ENCODE measurements around the gene ASMT. TPM values are rescaled to one million over a fixed set of nuclear protein-coding genes. Genes with fewer than 3 reads are reported as not detected.
"Not testable (repeated sequence)": the region's sequence is repeated elsewhere in the genome, so short reads cannot be mapped to it uniquely, and the experiment has no call there.

The ASMT gene
- total and polyA plus RNA-seq, 2 donors (not counting 1 experiment from before 2014, with no cell fraction given): not detected

- H3K4me1 ChIP-seq (ENCODE audit: control insufficient read depth, extremely low read depth, insufficient read depth, low read length); H3K27ac ChIP-seq (ENCODE audit: insufficient read depth, low read length); H3K36me3 ChIP-seq (ENCODE audit: control insufficient read depth, insufficient read depth, low read length); H4K20me1 ChIP-seq (ENCODE audit: control insufficient read depth, extremely low read depth, insufficient read depth, low read length); H3K9ac ChIP-seq (ENCODE audit: insufficient read depth, low read length); H3K9me3 ChIP-seq (ENCODE audit: control insufficient read depth, insufficient read depth, low read depth, low read length); H3K4me2 ChIP-seq (ENCODE audit: extremely low read depth, insufficient read depth, low read length); DNase-seq (ENCODE audit: low read depth in 2 of 2); H3K79me2 ChIP-seq (ENCODE audit: control insufficient read depth, insufficient read depth, low read length); H2AFZ ChIP-seq (ENCODE audit: low read length); H3K27me3 ChIP-seq (ENCODE audit: control insufficient read depth, insufficient read depth, low read length); H3K4me3 ChIP-seq (replicated peaks in 1 of 4; ENCODE audit: control extremely low read depth in 1 of 4, insufficient read depth in 1 of 4, low read depth in 3 of 4, low read length in 4 of 4): not testable (repeated sequence)
Observed at GRCh38 chrX:1684883-1685282, 70.0 kb downstream of the ASMT start.

- not testable (repeated sequence) for H3K4me1 ChIP-seq (ENCODE audit: control insufficient read depth, extremely low read depth, insufficient read depth, low read length); H3K27ac ChIP-seq (ENCODE audit: insufficient read depth, low read length); H3K4me3 ChIP-seq (replicated peaks in 1 of 4; ENCODE audit: control extremely low read depth in 1 of 4, insufficient read depth in 1 of 4, low read depth in 3 of 4, low read length in 4 of 4); H4K20me1 ChIP-seq (ENCODE audit: control insufficient read depth, extremely low read depth, insufficient read depth, low read length); H2AFZ ChIP-seq (ENCODE audit: low read length); H3K27me3 ChIP-seq (ENCODE audit: control insufficient read depth, insufficient read depth, low read length); H3K79me2 ChIP-seq (ENCODE audit: control insufficient read depth, insufficient read depth, low read length); H3K4me2 ChIP-seq (ENCODE audit: extremely low read depth, insufficient read depth, low read length); H3K9me3 ChIP-seq (ENCODE audit: control insufficient read depth, insufficient read depth, low read depth, low read length); H3K36me3 ChIP-seq (ENCODE audit: control insufficient read depth, insufficient read depth, low read length); H3K9ac ChIP-seq (ENCODE audit: insufficient read depth, low read length); DNase-seq (ENCODE audit: low read depth in 2 of 2)
Observed at GRCh38 chrX:1685444-1685880, 70.6 kb downstream of the ASMT start.

GRCh38 chrX:1686642-1687041, 71.8 kb downstream of the ASMT start:
- H3K4me3 ChIP-seq (replicated peaks in 1 of 4; ENCODE audit: control extremely low read depth in 1 of 4, insufficient read depth in 1 of 4, low read depth in 3 of 4, low read length in 4 of 4): no peak overlapping the region
- no peaks in the 10 kb centered on the region for H3K79me2 ChIP-seq (ENCODE audit: control insufficient read depth, insufficient read depth, low read length)
- no peak overlapping the region for H2AFZ ChIP-seq (ENCODE audit: low read length)
- DNase-seq (ENCODE audit: low read depth in 2 of 2): peak in 1 of 2 donors; percentile 48
- no peak overlapping the region for H3K27ac ChIP-seq (ENCODE audit: insufficient read depth, low read length)
- no peaks in the 10 kb centered on the region for H4K20me1 ChIP-seq (ENCODE audit: control insufficient read depth, extremely low read depth, insufficient read depth, low read length)
- H3K4me1 ChIP-seq (ENCODE audit: control insufficient read depth, extremely low read depth, insufficient read depth, low read length): no peaks in the 10 kb centered on the region
- H3K9ac ChIP-seq (ENCODE audit: insufficient read depth, low read length): no peak overlapping the region
- H3K27me3 ChIP-seq (ENCODE audit: control insufficient read depth, insufficient read depth, low read length): no peaks in the 10 kb centered on the region
- no peaks in the 10 kb centered on the region for H3K36me3 ChIP-seq (ENCODE audit: control insufficient read depth, insufficient read depth, low read length)
- TF ChIP-seq EZH2 (IDR thresholded peaks at IDR 0.05; ENCODE audit: low read length, missing control alignments) (no peak), CTCF (conservative IDR thresholded peaks at IDR 0.05 in 1 of 2, IDR thresholded peaks at IDR 0.05 in 1 of 2; ENCODE audit: low read depth in 1 of 2, low read length in 2 of 2) (no peak)
- no peak overlapping the region for H3K4me2 ChIP-seq (ENCODE audit: extremely low read depth, insufficient read depth, low read length)
- no peaks in the 10 kb centered on the region for H3K9me3 ChIP-seq (ENCODE audit: control insufficient read depth, insufficient read depth, low read depth, low read length)

Other genes starting within 250 kb of the ASMT start
- gene SLC25A6, start 222.9 kb upstream of the ASMT start, total RNA-seq: 158 and 194 TPM in 2 replicates
- gene SLC25A6, start 222.9 kb upstream of the ASMT start, polyA plus RNA-seq: 220 and 228 TPM in 2 replicates
- gene ASMTL, start 162.2 kb upstream of the ASMT start, total RNA-seq: 11.0 and 12.9 TPM in 2 replicates
- gene ASMTL, start 162.2 kb upstream of the ASMT start, polyA plus RNA-seq: 17.7 and 19.8 TPM in 2 replicates
- not detected in 2 replicates for gene P2RY8, start 77.9 kb upstream of the ASMT start, total RNA-seq
- not detected in 2 replicates for gene P2RY8, start 77.9 kb upstream of the ASMT start, polyA plus RNA-seq
- gene AKAP17A, start 23.5 kb upstream of the ASMT start, total RNA-seq: 17.8 and 18.0 TPM in 2 replicates
- 9.1 and 9.3 TPM in 2 replicates for gene AKAP17A, start 23.5 kb upstream of the ASMT start, polyA plus RNA-seq

Measured in fibroblast of lung (primary cell).